HCT116 (cell line): ENCODE results near the gene NHERF2. TPM values are rescaled to one million over a fixed set of nuclear protein-coding genes. Genes with fewer than 3 reads are reported as not detected.
"Not testable (repeated sequence)": the region's sequence is repeated elsewhere in the genome, so short reads cannot be mapped to it uniquely, and the experiment has no call there.

ENCODE experiments used
- ATAC-seq: fragments of 200-7000 bp; cut with Tn5 transposase; 2 replicates; pipeline ENCODE4 v1.9.1; 2020; ENCODE audit warnings: mild to moderate bottlenecking, moderate library complexity
- BruUV-seq: library from RNA; stranded (reverse); fragments of 400-500 nt; replicated peaks from 2 replicates; lab custom pipeline; 2021; lab: Mats Ljungman, UMichigan
- CTCF ChIA-PET: fragments of 300-600 bp; sonication (Branson Sonifier 250); formaldehyde crosslinking; loops from one replicate; lab custom pipeline; 2021; ENCODE audit warnings: antibody characterized with exemption; lab: Charles Lee
- POLR2A ChIA-PET: fragments of 300-600, 350-600 bp; sonication (Branson Sonifier 250); formaldehyde crosslinking; loops from one replicate; lab custom pipeline; 2021; ENCODE audit warnings: antibody characterized with exemption; lab: Charles Lee
- RAD21 ChIA-PET, 2 experiments: fragments of 300-600 bp; sonication (Branson Sonifier 250); formaldehyde crosslinking; loops; one replicate each; lab custom pipeline; 2023; ENCODE audit warnings: low total read pairs in 2 of 2; ENCODE audit not compliant: uncharacterized antibody in 2 of 2, unreplicated experiment in 2 of 2, low non-redundant PET in 1 of 2; lab: Charles Lee
- DNase-seq: peaks from one replicate; pipeline ENCODE4 v3.0.0-alpha.2; 2010; ENCODE audit warnings: low read depth, low spot score
- H2AFZ ChIP-seq: fragments of 200-600 bp; shearing (Covaris generic), sonication (generic); 2 replicates; pipeline ENCODE4 v1.6.1; 2017; ENCODE audit warnings: low read depth, mixed run types, mixed read lengths, antibody characterized with exemption, low read length; ENCODE audit not compliant: poor library complexity, severe bottlenecking
- H3K27ac ChIP-seq: 2 replicates; pipeline ENCODE4 v1.5.1; 2012; ENCODE audit warnings: low read depth, low read length
- H3K27me3 ChIP-seq: fragments of 200-600 bp; sonication (generic); 2 replicates; pipeline ENCODE4 v1.6.1; 2016; ENCODE audit warnings: mixed run types, low read length, mixed read lengths; ENCODE audit not compliant: insufficient read depth
- H3K36me3 ChIP-seq, 2 experiments: fragments of 200-500 bp in 1 of 2; fragments of 200-600 bp in 1 of 2; sonication (Bioruptor generic) in 1 of 2; sonication (generic) in 1 of 2; 2 replicates each; pipeline versions ENCODE4 v1.5.1 to v1.6.1; 2014 to 2016; ENCODE audit warnings: low read length in 2 of 2, inconsistent platforms in 1 of 2, mixed read lengths in 1 of 2, mixed run types in 1 of 2; ENCODE audit not compliant: insufficient read depth in 2 of 2, control insufficient read depth in 1 of 2
- H3K4me1 ChIP-seq, 2 experiments: fragments of 200-600 bp in 1 of 2; sonication (generic) in 1 of 2; 2 replicates each; pipeline versions ENCODE4 v1.5.1 to v1.6.1; 2012 to 2017; ENCODE audit warnings: low read length in 2 of 2, inconsistent platforms in 1 of 2, mild to moderate bottlenecking in 1 of 2, mixed read lengths in 1 of 2, mixed run types in 1 of 2, moderate library complexity in 1 of 2; ENCODE audit not compliant: insufficient read depth in 2 of 2, control insufficient read depth in 1 of 2
- H3K4me2 ChIP-seq: fragments of 200-600 bp; sonication (generic); 2 replicates; pipeline ENCODE4 v1.6.1; 2017; ENCODE audit warnings: mixed run types, low read length, mixed read lengths
- H3K4me3 ChIP-seq, 2 experiments: fragments of 200-600 bp in 1 of 2; sonication (generic) in 1 of 2; replicated peaks in 1 of 2; 2 replicates each; pipeline ENCODE4 v1.5.1; 2011 to 2016; ENCODE audit warnings: low read length in 2 of 2, control low read depth in 1 of 2, low read depth in 1 of 2, mild to moderate bottlenecking in 1 of 2, mixed read lengths in 1 of 2, mixed run types in 1 of 2
- H3K79me2 ChIP-seq: fragments of 200-600 bp; sonication (generic); 2 replicates; pipeline ENCODE4 v1.6.1; 2017; ENCODE audit warnings: mild to moderate bottlenecking, mixed run types, low read length, moderate library complexity, mixed read lengths; ENCODE audit not compliant: insufficient read depth
- H3K9ac ChIP-seq: fragments of 200-600 bp; sonication (generic); 2 replicates; pipeline ENCODE4 v1.6.1; 2016; ENCODE audit warnings: low read length, mixed read lengths
- H3K9me2 ChIP-seq: fragments of 200-600 bp; sonication (generic), shearing (Covaris generic); 2 replicates; pipeline ENCODE4 v1.6.1; 2017; ENCODE audit warnings: mixed run types, mild to moderate bottlenecking, moderate library complexity; ENCODE audit not compliant: insufficient read depth
- H3K9me3 ChIP-seq, 2 experiments: fragments of 200-500 bp in 1 of 2; fragments of 200-600 bp in 1 of 2; sonication (Bioruptor generic) in 1 of 2; sonication (generic) in 1 of 2; 2 replicates each; pipeline ENCODE4 v1.6.1; 2014 to 2017; ENCODE audit warnings: low read length in 2 of 2, mixed read lengths in 2 of 2, inconsistent platforms in 1 of 2, low read depth in 1 of 2, mild to moderate bottlenecking in 1 of 2, mixed run types in 1 of 2, moderate library complexity in 1 of 2; ENCODE audit not compliant: control insufficient read depth in 1 of 2, insufficient read depth in 1 of 2
- H4K20me1 ChIP-seq: fragments of 200-600 bp; sonication (generic), shearing (Covaris generic); 2 replicates; pipeline ENCODE4 v1.6.1; 2017; ENCODE audit warnings: mixed run types, mild to moderate bottlenecking, moderate library complexity; ENCODE audit not compliant: insufficient read depth
- CEBPB ChIP-seq: IDR thresholded peaks from 2 replicates; pipeline ENCODE4 v1.6.1; 2012; ENCODE audit warnings: low read depth
- EGR1 ChIP-seq: IDR thresholded peaks from 2 replicates; pipeline ENCODE4 v1.6.1; 2012; ENCODE audit warnings: low read depth
- ELF1 ChIP-seq: IDR thresholded peaks from 2 replicates; pipeline ENCODE4 v1.6.1; 2012; ENCODE audit warnings: low read depth, borderline replicate concordance
- EZH2phosphoT487 ChIP-seq: fragments of 200-600 bp; IDR thresholded peaks from 2 replicates; pipeline ENCODE4 v1.6.1; 2018; ENCODE audit warnings: antibody characterized with exemption, borderline replicate concordance
- POLR2AphosphoS5 ChIP-seq: IDR thresholded peaks from 2 replicates; pipeline ENCODE4 v1.6.1; 2011; ENCODE audit warnings: mild to moderate bottlenecking, low read depth, low read length, moderate library complexity
- RAD21 ChIP-seq: IDR thresholded peaks from 2 replicates; pipeline ENCODE4 v1.6.1; 2012; ENCODE audit warnings: low read depth, mild to moderate bottlenecking
- SRF ChIP-seq: IDR thresholded peaks from 2 replicates; pipeline ENCODE4 v1.6.1; 2012; ENCODE audit warnings: low read depth
- TCF7L2 ChIP-seq: IDR thresholded peaks from 2 replicates; pipeline ENCODE4 v1.7.0; 2011; ENCODE audit warnings: borderline replicate concordance, inconsistent platforms; ENCODE audit not compliant: insufficient read depth, insufficient read length; ENCODE audit errors: extremely low read depth
- ZNF274 ChIP-seq: fragments of 200-500 bp; sonication (Bioruptor generic); IDR thresholded peaks from 2 replicates; pipeline ENCODE4 v1.6.1; 2014; ENCODE audit warnings: mild to moderate bottlenecking, low read depth, low read length, inconsistent platforms
- intact Hi-C: fragments of 100-400 bp; cut with micrococcal nuclease; formaldehyde crosslinking; loops from 2 replicates; pipeline ENCODE4 v1.10.0; 2022
- total RNA-seq: library from RNA; stranded (reverse); gene quantifications from one replicate; pipeline ENCODE4 v1.2.1, GENCODE V29; 2021; ENCODE audit not compliant: unreplicated experiment

NHERF2 gene
- total RNA-seq, 1 experiment from 2014 or later = 58.4 TPM

- ChIA-PET POLR2A (no interaction called here), CTCF (no interaction called here), RAD21 (no interaction called here)
- Histone ChIP-seq H3K9ac (no peak overlapping the region), H4K20me1 (no peaks in the 10 kb centered on the region), H2AFZ (no peak overlapping the region), H3K4me2 (no peak overlapping the region), H3K4me3 (no peak overlapping the region), H3K79me2 (peaks cover 3% of the 10 kb centered on the region; the same call in 1 of the 2 replicates), H3K9me3 (no peaks in the 10 kb centered on the region), H3K27ac (no peak overlapping the region), H3K4me1 (peaks cover 0 to 6% of the 10 kb centered on the region in 2 experiments; a peak in 2 of 4 replicates), H3K36me3 (no peaks in the 10 kb centered on the region), H3K27me3 (no peaks in the 10 kb centered on the region), H3K9me2 (no peaks in the 10 kb centered on the region)
- no TSS peak for BruUV-seq
- no peak for DNase-seq
- no peak for ATAC-seq
- intact Hi-C loops = no loop called here
- no peak for TF ChIP-seq CEBPB
- no peak for TF ChIP-seq SRF
- no peak for TF ChIP-seq RAD21
- no peak for TF ChIP-seq EZH2phosphoT487
- no peak for TF ChIP-seq POLR2AphosphoS5
- no peak for TF ChIP-seq TCF7L2
- TF ChIP-seq EGR1 = no peak
- TF ChIP-seq ELF1 = no peak
- TF ChIP-seq ZNF274 = no peak
Observed at GRCh38 chr16:2033057-2033908, 6.6 kb downstream of the NHERF2 start.

GRCh38 chr16:2033909-2034695, 7.4 kb downstream of the NHERF2 start:
- H3K4me2 ChIP-seq, CTCF ChIA-PET: not testable (repeated sequence)

More at GRCh38 chr16:2033909-2034695, 7.4 kb downstream of the NHERF2 start:
- H3K4me1 ChIP-seq, ATAC-seq, intact Hi-C loops, POLR2A ChIA-PET, H3K79me2 ChIP-seq, H2AFZ ChIP-seq, H3K9me3 ChIP-seq, H3K27me3 ChIP-seq, H3K9me2 ChIP-seq, BruUV-seq, H3K36me3 ChIP-seq, H3K4me3 ChIP-seq, RAD21 ChIA-PET, H3K27ac ChIP-seq, H3K9ac ChIP-seq, DNase-seq, H4K20me1 ChIP-seq: not testable (repeated sequence)
